Sigmoid colon (tissue), 7 donors: ENCODE data around the gene DNAAF2. TPM values are rescaled to one million over a fixed set of nuclear protein-coding genes. Genes with fewer than 3 reads are reported as not detected.

Experiments
- DNase-seq: peaks from one replicate; pipeline ENCODE4 v3.0.0-alpha.2; 2019
- H3K27ac ChIP-seq, 4 donors: fragments of 200-600 bp; sonication (generic); one replicate each; pipeline ENCODE4 v1.5.1; 2016 to 2019; ENCODE audit warnings: mild to moderate bottlenecking in 1 of 4
- H3K27me3 ChIP-seq, 3 donors: fragments of 200-600 bp; sonication (generic); one replicate each; pipeline ENCODE4 v1.5.1; 2019; ENCODE audit warnings: mild to moderate bottlenecking in 1 of 3
- H3K36me3 ChIP-seq, 4 donors: fragments of 200-600 bp; sonication (generic); one replicate each; pipeline ENCODE4 v1.5.1; 2016 to 2019
- H3K4me1 ChIP-seq, 4 donors: fragments of 200-600 bp; sonication (generic); one replicate each; pipeline ENCODE4 v1.5.1; 2017 to 2019
- H3K4me3 ChIP-seq, 4 donors: fragments of 200-600 bp; sonication (generic); one replicate each; pipeline ENCODE4 v1.5.1; 2017 to 2019; ENCODE audit warnings: mild to moderate bottlenecking in 2 of 4, moderate library complexity in 1 of 4
- H3K9me3 ChIP-seq, 4 donors: fragments of 200-600 bp in 3 of 4; sonication (generic) in 3 of 4; one replicate each; pipeline versions ENCODE4 v1.5.1 to v1.6.1; 2013 to 2019
- CTCF ChIP-seq, 4 experiments: fragments of 450-650 bp in 3 of 4; fragments of 200-600 bp in 1 of 4; IDR thresholded peaks; one replicate each; pipeline ENCODE4 v1.5.1; 2016 to 2019; ENCODE audit warnings: antibody characterized with exemption in 4 of 4, mild to moderate bottlenecking in 3 of 4, moderate library complexity in 2 of 4
- EP300 ChIP-seq, 4 donors: sonication (generic); formaldehyde crosslinking; IDR thresholded peaks; one replicate each; pipeline ENCODE4 v1.6.1; 2017; ENCODE audit warnings: antibody characterized with exemption in 4 of 4
- POLR2A ChIP-seq, 2 donors: fragments of 450-650 bp; IDR thresholded peaks; one replicate each; pipeline ENCODE4 v1.6.1; 2016; ENCODE audit warnings: antibody characterized with exemption in 2 of 2, mild to moderate bottlenecking in 2 of 2, moderate library complexity in 2 of 2
- POLR2AphosphoS5 ChIP-seq, 4 donors: sonication (generic); formaldehyde crosslinking; IDR thresholded peaks; one replicate each; pipeline ENCODE4 v1.6.1; 2017; ENCODE audit warnings: antibody characterized with exemption in 4 of 4
- WGBS, 2 donors: extraction: QIAGEN DNeasy Blood & Tissue Kit; methylation state at CpG; one replicate each; pipeline ENCODE4 v1.1.7; 2013; 5-methylcytosine and 5-hydroxymethylcytosine counted together
- intact Hi-C: fragments of 100-400 bp; cut with DNase I; formaldehyde crosslinking; loops from one replicate; pipeline ENCODE4 v1.15.1; 2023
- polyA plus RNA-seq, 3 donors: library from polyadenylated mRNA; stranded (reverse); fragments of 200-250 nt; gene quantifications; one replicate each; pipeline ENCODE4 v1.2.3, GENCODE V29; 2013
- total RNA-seq, 4 donors: library from RNA; depleted of rRNA; stranded (reverse); fragments of >200 nt; gene quantifications; one replicate each; pipeline ENCODE4 v1.1.0, GENCODE V29; 2016
- donor health status: healthy with polysubstance abuse.
- donor health status: Bipolar disorder and iron deficiency.
- donor health status: healthy.

Gene DNAAF2
- total and polyA plus RNA-seq, 7 donors = 3.3 to 12.7 (median 9.6) TPM

DNA sequence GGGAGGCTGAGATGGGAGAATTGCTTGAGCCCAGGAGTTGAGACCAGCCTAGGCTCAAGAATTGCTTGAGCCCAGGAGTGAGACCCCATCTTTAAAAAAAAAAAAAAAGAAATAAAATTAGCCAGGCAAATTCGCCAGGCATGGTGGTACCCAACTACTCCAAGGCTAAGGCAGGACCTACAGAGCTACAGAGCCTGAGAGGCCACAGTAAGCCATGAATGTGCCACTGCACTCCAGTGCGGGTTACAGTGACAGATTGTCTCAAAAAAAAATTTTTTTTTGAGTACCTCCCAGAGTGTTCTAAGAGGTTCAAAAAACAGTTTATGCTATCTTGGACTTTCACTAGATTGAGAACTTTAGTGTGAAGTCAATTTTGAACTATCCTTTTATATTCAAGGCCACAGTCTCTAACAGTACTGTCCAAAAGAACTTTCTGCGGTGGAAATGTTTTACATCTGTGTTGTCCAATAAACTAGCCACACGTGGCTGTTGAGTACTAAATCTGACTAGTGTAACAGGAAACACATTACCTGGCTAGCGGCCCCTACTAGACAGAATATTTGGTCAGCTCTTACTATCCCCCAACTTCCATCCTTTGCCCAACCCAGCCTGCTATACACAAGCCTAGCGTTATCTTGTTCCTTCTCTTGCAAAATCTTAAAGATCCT, 17.1 kb downstream of the DNAAF2 start:
- H3K9me3 ChIP-seq = no peaks in the 10 kb centered on the region
- no peak for TF ChIP-seq POLR2A (IDR thresholded peaks at IDR 0.05)
- TF ChIP-seq POLR2AphosphoS5 (IDR thresholded peaks at IDR 0.05) = no peak
- no peak for TF ChIP-seq CTCF (IDR thresholded peaks at IDR 0.05)
- TF ChIP-seq EP300 (IDR thresholded peaks at IDR 0.05) = no peak
- no peak overlapping the region for H3K4me3 ChIP-seq
- intact Hi-C loops = no loop called here
- H3K36me3 ChIP-seq = peaks cover 0 to 14% (median 3%) of the 10 kb centered on the region in 4 donors
- 85 to 87% methylated on average over 6 of the region's 6 CpGs for WGBS, 2 donors
- H3K4me1 ChIP-seq = peaks cover 0 to 31% (median 26%) of the 10 kb centered on the region in 4 donors
- no peak overlapping the region for H3K27ac ChIP-seq
- DNase-seq = no peak
- no peaks in the 10 kb centered on the region for H3K27me3 ChIP-seq

DNA sequence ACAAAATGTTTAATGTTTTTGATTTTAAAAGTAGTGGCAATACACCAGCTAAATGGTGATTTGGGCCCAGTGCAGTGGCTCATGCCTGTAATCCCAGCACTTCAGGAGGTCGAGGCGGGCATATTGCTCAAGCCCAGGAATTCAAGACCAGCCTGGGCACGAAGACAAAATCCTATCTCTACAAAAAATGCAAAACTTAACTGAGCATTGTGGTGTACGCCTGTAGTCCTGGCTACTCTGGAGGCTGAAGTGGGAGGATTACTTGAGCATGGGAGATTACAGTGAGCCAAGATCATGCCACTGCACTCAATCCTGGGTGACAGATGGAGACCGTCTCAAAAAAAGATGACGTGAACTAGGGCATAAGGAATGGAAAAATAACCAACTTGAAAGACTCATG, 19.3 kb downstream of the DNAAF2 start:
- DNase-seq = no peak
- TF ChIP-seq CTCF (IDR thresholded peaks at IDR 0.05) (no peak), EP300 (IDR thresholded peaks at IDR 0.05) (no peak), POLR2A (IDR thresholded peaks at IDR 0.05) (no peak), POLR2AphosphoS5 (IDR thresholded peaks at IDR 0.05) (no peak)
- no peak overlapping the region for H3K4me3 ChIP-seq
- H3K36me3 ChIP-seq = peaks cover 0 to 14% (median 3%) of the 10 kb centered on the region in 4 donors
- no peaks in the 10 kb centered on the region for H3K27me3 ChIP-seq
- WGBS, 2 donors = 94 to 97% methylated on average over 6 of the region's 6 CpGs
- no peak overlapping the region for H3K27ac ChIP-seq
- intact Hi-C loops = no loop called here
- H3K9me3 ChIP-seq = no peaks in the 10 kb centered on the region
- H3K4me1 ChIP-seq = peaks cover 0 to 14% (median 7%) of the 10 kb centered on the region in 4 donors

- H3K4me3 ChIP-seq = no peak overlapping the region
- H3K36me3 ChIP-seq = peaks cover 0 to 14% (median 3%) of the 10 kb centered on the region in 4 donors
- TF ChIP-seq POLR2A (IDR thresholded peaks at IDR 0.05) (no peak), POLR2AphosphoS5 (IDR thresholded peaks at IDR 0.05) (no peak), EP300 (IDR thresholded peaks at IDR 0.05) (no peak), CTCF (IDR thresholded peaks at IDR 0.05) (no peak)
- DNase-seq = no peak
- WGBS, 2 donors = 96 to 97% methylated on average over 2 of the region's 2 CpGs
- H3K9me3 ChIP-seq = no peaks in the 10 kb centered on the region
- H3K27ac ChIP-seq = no peak overlapping the region
- no peaks in the 10 kb centered on the region for H3K27me3 ChIP-seq
- intact Hi-C loops = no loop called here
- peaks cover 0 to 7% (median 3%) of the 10 kb centered on the region in 4 donors for H3K4me1 ChIP-seq
Measured at GRCh38 chr14:49614196-49614595, 20.8 kb downstream of the DNAAF2 start.

GRCh38 chr14:49612671-49613070, 22.4 kb downstream of the DNAAF2 start:
- 94% methylated on average over 8 of the region's 8 CpGs for WGBS, 2 donors
- TF ChIP-seq EP300 (IDR thresholded peaks at IDR 0.05) = no peak

DNA sequence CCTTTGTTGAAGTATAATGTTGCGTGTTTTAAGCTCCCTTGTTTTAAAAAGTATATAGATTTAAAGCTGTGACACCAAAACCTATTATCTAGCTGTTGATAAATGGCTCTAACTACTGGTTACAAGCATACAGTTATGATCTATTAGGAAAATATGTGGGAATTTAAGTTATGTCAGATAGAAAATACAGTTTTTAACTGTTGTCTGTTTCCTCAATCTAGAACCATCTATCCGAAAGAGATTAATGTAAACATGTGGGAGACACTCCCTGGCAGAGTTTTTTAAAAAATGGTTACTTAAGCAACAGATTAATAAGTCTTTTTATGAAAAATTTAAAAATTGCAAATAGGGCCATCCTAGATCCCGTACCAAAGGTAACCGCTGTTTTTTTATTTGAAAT, 22.8 kb downstream of the DNAAF2 start:
- no peak overlapping the region for H3K27ac ChIP-seq
- H3K4me3 ChIP-seq = no peak overlapping the region
- no peaks in the 10 kb centered on the region for H3K27me3 ChIP-seq
- intact Hi-C loops = no loop called here
- no peak for TF ChIP-seq CTCF (IDR thresholded peaks at IDR 0.05)
- no peak for TF ChIP-seq POLR2AphosphoS5 (IDR thresholded peaks at IDR 0.05)
- no peak for TF ChIP-seq EP300 (IDR thresholded peaks at IDR 0.05)
- no peak for TF ChIP-seq POLR2A (IDR thresholded peaks at IDR 0.05)
- DNase-seq = no peak
- 92 to 93% methylated on average over 4 of the region's 4 CpGs for WGBS, 2 donors
- H3K9me3 ChIP-seq = no peaks in the 10 kb centered on the region
- H3K36me3 ChIP-seq = peaks cover 0 to 3% (median 0%) of the 10 kb centered on the region in 4 donors
- no peaks in the 10 kb centered on the region for H3K4me1 ChIP-seq

More at GRCh38 chr14:49612671-49613070, 22.4 kb downstream of the DNAAF2 start:
- Histone ChIP-seq H3K4me1 (no peaks in the 10 kb centered on the region), H3K9me3 (no peaks in the 10 kb centered on the region), H3K36me3 (peaks cover 0 to 2% (median under 1%) of the 10 kb centered on the region in 4 donors), H3K27me3 (no peaks in the 10 kb centered on the region), H3K4me3 (no peak overlapping the region), H3K27ac (no peak overlapping the region)
- intact Hi-C loops = no loop called here
- no peak for DNase-seq
